GM19043 (cell line): ENCODE measurements around the gene ARHGAP29.

Experiments
- ATAC-seq: cut with Tn5 transposase; IDR thresholded peaks from one replicate; pipeline ENCODE4 v1.9.1; 2021; ENCODE audit warnings: low read depth; ENCODE audit not compliant: unreplicated experiment

The ARHGAP29 gene

GRCh38 chr1:94265906-94266305, 28.5 kb upstream of the ARHGAP29 start:
- ATAC-seq: no peak

DNA sequence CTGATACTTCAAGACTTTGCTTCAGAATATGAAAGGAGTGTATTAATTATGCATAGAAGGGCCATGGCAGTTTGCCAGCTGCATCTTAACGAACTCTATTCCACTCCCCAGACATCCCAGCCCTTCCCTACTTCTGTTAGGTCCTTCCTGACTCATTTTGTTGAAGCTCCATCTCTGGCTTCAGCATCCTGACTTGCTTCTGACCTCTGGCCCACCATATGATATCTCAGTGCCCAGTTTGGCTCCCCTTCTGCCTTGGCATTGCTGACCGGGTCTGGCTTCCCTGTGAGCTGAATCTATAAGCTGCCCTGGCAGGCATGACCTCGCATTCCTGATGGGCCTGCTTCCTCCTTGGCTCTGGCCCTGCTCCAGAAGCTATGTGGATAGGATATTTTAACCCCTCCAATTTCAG, 27.6 kb upstream of the ARHGAP29 start:
- no peak for ATAC-seq

GRCh38 chr1:94260635-94261387, 23.4 kb upstream of the ARHGAP29 start:
- ATAC-seq: no peak

- no peak for ATAC-seq
Measured at GRCh38 chr1:94259635-94260289, 22.4 kb upstream of the ARHGAP29 start.

GRCh38 chr1:94258873-94259331, 21.5 kb upstream of the ARHGAP29 start:
- ATAC-seq: no peak

GRCh38 chr1:94257444-94257843, 20.1 kb upstream of the ARHGAP29 start:
- no peak for ATAC-seq

DNA sequence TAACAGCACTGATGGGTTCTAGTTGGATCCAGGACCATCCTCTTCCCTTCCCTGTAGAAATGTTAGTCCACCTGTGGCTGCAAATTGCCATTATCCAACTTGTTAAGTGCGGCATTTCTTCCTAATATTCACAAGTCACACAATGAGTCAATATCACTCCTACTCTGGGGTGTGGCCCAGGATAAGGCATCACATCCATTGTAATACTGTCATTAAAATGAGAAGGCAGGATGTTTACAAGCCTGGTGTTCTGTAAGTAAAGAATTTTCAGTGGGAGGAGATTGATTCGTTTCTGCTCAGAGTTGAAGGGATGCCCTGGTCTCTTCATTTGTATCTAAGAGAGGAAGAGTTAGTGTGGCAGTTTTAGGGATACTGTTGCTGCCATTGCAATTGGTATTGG, 18.1 kb upstream of the ARHGAP29 start:
- ATAC-seq: no peak

- ATAC-seq: no peak
Measured at GRCh38 chr1:94254073-94254810, 16.9 kb upstream of the ARHGAP29 start.

- ATAC-seq: no peak
Measured at GRCh38 chr1:94253456-94254017, 16.2 kb upstream of the ARHGAP29 start.

GRCh38 chr1:94250341-94250740, 13.0 kb upstream of the ARHGAP29 start:
- ATAC-seq: no peak

DNA sequence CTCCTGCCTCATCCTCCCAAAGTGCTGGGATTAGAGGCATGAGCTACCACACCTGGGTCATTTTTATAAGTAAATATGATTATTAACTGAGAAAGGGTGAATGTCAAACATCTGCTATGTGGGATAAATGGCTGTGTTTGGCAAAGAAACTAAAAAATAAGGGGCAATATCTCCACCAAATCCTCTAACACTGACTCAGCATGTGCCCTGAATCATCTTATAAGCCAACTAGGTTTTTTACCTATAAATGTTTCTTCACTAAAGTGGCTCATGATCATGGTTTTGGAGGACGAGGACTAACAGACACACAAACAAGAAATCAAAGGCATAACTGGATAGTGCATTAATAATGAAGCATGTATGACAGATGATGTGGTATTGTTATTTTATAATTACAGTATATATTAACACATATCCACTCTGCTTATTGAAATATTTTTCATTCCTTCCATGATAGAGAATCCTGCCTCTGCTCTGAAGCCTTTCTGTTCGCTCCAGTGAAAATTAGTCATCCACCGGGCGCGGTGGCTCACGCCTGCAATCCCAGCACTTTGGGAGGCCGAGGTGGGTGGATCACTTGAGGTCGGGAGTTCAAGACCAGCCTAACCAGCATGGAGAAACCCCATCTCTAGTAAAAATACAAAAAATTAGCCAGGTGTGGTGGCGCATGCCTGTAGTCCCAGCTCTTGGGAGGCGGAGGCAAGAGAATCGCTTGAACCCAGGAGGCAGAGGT, 11.7 kb upstream of the ARHGAP29 start:
- no peak for ATAC-seq

DNA sequence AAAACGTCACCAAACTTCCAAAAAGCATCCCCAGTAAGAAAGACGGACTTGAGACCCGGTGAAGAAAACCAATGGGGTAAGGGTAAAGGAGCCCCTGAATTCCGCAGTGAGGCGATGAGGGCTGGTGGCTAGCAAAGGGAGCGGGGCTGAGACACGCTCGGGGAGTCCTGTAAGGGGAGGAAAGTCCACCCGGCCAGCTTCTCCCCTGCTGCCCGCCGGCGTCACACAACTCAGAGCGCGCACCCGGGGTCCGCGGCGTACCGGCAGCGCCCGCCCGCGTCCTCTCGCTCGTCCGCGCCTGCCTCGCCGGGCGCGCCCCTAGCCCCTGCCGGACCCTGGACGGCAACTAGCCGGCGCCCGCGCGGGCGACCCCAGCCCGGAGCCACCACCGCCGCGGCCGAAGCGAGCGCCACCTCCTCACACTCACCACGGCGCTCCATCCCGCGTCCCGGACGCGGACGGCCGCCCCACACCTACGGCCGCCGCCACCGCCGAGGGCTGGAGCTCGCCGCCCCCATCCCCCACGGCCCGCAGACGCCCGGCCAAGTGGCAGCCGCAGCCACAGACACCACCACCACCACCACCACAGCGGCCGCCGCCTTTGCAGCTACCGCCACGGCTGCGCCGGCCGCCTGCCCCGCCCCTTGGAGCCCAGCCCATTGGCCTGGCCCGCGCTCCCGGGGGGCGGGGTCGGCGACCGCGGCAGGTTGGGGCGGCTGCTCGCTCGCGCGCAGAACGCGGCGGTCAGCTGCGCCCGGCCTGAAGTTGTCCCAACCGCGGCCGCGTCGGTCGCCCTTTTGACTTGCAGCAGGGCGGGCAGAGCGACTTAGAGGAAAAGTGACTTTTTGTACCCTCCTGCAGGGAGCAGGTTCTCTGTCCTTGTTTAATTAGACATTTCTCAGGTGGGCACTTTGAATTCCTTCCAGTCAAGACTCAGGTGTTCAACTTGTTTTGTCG, 10.0 kb upstream of the ARHGAP29 start:
- peak; percentile 53 for ATAC-seq

DNA sequence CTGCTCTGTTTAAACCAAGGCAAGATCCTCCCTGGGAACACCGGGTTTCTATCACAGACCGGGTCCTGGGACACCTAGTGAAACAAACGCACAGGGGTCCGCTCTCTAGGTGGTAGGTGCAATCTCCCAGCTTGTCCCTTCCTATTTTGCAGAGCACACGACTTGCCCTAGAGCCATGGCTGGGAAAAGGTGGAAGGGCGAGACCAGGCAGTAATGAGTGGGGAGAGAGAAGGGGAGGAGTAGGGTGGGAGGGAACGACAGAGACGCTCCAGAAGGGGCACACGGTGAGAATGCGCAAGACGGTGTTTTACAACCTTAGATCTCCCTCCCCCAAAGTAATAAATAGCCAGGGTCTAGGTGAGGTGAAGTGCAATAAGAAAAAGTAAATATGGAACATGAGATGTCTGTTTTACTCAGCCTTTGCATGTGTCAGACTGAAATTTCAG, 9.3 kb upstream of the ARHGAP29 start:
- ATAC-seq: no peak

DNA sequence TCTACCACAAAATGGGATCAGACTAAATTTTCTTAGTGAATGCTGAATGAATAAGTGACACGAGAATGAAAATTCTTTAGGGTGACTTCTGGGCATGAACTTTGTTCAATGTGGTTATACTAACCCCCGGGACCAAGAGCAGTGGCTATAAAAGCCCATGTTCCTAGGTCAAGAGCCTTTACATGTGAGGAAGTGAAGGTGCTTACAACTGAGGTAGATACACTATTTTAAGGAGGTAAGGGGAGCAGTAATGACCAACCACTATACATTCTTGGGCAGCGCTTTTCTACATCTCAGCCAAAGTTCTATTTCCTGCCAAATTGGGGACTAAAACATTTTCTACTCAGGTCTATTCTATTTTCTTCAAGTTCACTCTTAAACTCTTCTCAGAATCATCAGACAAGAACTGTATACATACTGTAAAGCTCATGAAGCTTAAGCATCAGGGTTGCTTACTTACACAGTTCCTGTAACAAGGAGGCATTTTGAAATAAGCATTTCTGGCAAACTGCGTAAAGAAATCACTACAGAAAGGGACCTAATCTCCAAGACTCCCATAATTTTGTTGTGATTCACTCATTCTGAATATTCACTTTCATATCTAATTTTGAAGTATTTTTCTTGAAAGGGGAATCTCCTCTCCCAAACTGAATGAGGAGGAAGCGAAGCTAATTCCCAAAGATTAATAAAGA, 8.5 kb upstream of the ARHGAP29 start:
- no peak for ATAC-seq

DNA sequence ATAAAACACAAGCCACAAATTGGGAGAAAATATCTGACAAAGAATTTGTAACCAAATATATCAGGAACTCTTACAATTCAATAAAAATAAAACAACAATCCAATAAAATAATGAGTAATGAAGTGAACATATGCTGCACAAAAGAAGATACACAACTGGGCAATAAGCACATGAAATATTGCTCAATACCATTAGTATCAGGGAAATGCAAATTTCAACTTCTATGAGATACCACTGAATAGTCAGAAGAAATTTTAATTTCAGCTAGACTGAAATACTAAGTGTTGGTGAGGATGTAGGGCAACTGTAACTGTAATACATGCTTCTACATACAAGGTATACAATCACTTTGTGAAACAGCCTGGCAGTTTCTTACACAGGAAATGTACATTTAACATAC, 7.4 kb upstream of the ARHGAP29 start:
- ATAC-seq: no peak

DNA sequence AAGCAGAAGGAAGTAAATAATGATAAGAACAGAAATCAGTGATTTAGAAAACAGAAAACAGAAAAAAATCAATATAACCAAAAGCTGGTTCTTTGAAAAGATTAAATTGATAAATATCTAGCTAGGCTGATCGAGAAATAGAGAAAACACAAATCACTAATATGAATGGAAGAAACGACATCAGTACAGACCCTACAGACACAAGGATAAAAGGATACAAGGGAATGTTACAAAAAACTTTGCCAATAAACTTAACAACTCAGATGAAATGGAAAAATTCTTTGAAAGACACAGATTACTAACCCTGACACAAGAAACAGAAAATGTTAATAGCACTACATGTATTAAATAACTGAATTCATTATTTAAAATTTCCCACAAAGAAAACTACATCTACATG, 6.3 kb upstream of the ARHGAP29 start:
- no peak for ATAC-seq

GRCh38 chr1:94240822-94241221, 3.4 kb upstream of the ARHGAP29 start:
- no peak for ATAC-seq

DNA sequence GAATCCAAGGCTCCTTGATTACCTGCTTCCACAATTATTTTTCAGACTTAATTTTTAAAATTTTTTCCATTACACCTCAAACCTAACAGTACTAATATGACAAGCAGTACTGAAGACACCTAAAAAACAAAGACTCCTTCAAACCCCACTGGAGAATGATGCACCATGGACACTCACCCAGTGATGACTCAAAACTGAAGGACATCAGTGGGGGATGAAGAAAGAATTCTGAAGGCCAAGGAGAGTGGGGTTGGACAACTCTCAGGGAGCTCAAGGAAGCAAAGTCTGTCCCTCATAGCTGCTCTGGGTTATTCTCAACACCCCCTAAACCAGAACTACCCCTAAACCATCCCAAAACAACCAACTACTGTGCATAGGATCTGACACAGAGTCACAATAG, 2.4 kb upstream of the ARHGAP29 start:
- no peak for ATAC-seq

DNA sequence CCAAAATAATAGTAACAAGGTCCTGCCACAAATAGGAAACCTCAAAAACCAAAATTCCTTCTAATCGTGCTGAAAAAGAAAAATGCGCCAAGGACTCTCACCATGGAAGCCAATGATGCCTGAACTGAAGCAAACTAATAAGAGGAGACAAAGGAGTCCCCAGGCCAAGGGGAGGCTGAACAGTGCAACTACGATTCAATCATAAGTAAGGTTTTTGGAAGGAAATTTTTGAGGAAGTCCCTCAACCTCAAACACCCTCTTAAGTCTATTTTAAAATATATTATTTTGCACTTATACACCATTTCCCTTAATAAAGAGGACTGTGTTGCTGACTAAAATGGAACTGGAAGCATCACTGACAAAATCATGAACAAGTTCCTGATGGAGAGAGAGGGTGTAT, 1.7 kb upstream of the ARHGAP29 start:
- no peak for ATAC-seq
